Measurements from ENCODE around the gene CCDC60.

The CCDC60 gene, protein sequence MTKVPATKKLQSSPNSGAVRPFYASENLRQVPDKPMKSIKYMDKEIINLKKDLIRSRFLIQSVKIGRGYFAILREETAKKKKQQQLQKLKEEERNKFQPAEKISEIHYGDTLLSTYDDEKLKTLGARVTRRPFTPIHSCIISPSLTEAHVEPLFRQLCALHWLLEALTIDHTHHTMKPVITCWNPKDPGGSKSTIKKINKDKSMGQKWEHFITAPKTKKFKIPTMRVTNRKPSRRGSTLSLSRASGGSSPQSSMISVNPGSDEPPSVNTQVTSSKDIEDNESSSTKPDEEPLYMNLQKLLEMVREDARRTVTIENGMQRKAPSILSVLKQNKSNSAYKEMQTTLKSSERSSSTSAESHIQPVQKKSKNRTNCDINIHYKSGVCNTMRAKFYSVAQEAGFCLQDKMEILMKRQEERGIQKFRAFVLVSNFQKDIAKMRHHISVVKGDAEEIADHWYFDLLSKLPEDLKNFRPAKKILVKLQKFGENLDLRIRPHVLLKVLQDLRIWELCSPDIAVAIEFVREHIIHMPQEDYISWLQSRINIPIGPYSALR

DNA sequence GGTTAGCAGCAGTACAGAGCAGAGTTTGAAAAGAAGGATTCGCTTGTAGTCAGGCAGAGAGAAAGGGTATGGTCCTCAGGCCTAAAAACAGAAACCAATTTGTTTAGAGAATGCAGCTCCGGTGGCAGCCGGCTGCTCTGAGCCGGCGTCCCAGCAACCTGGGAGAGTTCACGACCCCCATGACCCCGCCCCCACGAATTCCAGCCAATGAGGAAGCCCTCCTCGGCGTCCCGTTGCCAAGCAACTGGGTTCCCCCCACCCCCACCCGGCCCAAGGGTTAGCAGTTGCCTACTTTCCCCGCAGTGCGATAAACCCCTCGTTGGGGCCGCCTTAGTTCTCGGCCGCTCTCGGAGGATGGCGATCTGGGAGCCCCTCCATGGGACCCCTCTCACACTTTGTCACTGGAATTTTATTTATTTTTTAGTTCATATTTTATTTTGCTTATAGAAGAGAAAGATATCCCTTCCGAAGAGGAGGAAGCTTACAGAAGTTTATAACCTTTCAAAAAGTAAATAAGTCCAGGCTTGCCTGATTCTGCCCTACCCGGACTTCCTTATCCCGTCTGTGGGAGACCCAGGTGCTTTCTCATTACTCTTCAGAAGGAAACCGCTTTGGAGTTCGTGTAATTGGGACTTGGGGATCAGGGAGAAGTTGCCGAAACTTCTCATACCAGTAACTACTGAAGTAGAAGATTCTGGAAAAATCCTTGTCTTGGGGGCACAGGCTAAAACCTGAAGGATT, at the start of gene CCDC60:
CCDC60 (plus strand) TSS at position 300 of the 741 bp plus-strand sequence. CDS start 448 bp downstream, outside the sequence.
- peak; percentile 21 for DNase-seq

DNA sequence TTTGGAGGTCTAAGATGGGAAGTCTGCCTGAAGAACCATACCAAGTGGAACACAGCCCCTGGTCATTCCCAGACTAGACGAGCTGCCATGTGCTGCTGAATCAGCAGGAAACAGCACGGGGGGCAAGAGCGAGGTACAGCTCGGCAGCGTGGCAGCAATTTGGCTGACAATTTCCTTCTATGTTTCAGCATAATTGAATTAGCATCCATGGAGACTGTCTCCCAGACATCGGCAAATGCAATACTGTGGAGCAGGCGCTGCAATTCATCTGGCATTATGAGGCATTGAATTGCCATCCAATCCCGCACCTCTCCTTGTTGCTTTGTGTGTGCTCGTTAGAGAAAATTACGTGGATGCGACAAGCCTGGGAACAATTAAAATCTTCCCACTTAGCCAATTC, 46.0 kb upstream of the CCDC60 start:
- no peak for DNase-seq

DNA sequence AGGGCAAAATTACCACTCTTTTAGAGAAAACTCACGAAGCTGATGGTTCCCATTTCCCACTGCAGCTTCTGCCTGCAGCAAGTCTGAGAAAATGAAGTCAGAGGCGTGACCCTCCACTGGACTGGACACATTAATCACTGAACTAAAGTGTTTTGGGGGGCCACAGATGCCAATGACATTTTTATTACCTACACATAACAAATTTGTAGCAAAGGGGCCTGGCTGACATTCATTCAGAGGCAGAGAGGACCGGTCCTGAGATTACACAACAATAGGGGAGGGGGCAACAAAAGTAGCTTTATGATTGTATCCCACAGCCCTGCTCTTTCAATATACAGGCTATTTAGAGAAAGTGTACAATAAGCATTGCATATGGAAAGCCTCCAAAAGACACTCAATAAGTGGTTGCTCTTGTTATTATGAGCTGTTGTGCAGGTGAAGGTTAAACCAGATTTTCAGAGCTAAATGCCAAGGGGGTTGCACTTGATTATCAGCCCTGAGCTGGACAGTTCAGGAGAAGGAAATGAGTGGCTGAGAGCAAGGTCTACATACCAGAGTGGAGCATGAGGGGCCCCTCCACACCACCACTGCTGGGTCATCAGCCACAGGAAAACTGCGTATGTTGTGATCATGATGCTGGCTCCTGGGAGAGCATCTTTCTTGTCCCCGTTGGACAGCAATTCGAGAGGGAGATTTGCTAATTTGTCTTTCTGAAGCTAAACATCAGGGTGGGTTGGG, 41.5 kb upstream of the CCDC60 start:
- DNase-seq: no peak

DNA sequence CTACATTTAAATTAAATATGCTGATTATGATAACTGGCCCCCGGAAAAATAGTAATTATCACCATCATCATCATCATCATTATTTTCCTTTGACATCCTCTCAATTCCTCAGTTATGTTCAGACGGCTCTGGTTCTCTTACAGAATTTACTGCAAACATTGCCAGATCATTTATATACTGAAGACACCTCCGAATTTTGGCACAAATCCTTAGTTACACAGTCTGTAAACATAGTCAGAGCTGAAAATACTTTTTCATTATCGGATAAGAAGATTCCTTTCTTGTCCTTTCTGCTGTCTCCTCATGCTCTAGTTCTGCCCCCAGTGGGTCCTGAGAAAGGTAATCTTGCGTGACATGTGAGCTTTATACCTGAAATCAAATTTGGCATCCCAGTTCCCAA, 40.3 kb upstream of the CCDC60 start:
- no peak for DNase-seq

DNA sequence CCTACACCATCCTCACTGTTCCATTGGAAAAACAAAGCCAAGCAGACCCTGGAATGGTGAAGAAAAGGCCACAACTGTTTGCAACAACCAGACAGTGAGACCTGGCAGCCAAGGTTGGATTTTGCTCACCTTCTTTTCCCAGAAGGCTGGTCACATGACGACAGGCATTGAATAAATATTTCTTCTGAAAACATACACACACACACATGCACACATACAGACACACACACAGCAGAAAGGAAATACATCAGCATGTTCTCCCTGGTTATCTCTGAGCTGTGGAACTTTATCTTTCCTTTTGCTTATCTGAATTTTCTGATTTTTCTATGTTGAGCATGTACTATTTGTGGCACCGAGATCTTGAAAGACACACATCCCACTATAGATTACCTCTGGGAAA, 38.0 kb upstream of the CCDC60 start:
- peak; percentile 40 for DNase-seq

DNA sequence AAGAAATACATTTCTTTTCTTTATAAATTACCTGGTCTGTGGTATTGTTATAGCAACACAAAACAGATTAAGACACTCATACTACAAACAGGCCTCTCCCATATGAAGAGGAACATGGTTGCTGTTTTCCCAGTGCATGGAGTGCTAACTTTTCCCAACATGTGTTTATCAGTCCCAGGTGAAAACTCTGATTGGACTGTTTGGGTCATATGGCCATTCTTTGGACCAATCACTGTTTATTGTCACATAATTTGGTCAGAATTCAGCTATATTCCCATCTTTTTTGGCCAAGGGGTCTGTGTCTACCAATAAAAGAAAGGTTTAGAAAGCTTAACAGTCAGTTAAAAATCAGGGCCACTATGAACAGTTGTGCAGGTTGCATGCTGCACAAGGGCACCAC, 35.4 kb upstream of the CCDC60 start:
- no peak for DNase-seq

DNA sequence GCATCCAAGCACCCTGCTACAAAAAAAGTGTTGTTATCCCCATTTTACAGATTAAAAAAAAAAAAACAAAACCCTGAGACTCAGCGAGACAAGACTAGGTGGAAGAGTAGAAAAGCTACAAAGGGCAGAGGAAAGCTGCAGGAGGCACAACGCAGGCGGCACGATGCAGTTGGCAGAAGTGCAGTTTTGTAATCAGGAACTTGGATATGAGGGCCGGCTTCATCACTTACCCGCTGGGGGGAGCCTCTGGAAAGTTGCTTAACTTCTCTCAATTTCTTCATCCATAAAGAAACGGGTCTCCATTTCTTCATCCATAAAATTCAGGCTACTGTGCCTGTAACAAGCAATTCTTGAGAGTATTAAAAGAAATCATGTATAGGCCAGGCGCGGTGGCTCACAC, 33.1 kb upstream of the CCDC60 start:
- no peak for DNase-seq

DNA sequence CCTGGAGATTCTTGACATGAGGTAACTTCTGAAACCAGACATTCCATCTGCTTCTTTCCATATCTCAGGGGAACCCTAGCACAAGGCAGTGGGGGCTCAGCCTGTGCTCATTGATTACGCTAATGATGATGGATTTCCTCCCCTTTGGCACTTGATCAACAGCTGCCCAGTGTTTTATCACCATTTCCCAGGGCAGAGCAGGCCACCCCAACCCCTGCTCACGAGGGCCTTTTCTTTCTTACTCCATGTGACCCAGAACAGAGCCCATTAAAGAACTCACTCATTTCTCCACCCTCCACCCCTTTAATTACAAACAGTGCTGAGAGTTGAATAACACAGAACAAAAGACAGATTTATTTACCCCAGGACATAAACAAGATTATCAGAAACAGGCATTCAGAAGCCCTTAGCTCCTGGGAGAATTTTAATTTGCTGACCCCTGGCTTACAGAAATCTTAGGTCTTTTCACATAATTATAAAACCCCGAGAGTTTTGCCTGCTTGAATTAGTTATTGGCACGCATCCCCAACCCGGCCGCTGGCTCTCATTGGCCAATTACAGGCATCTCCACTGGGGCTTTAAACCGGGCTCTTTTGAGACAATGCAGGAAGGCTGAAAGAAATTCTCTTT, 32.0 kb upstream of the CCDC60 start:
- DNase-seq: no peak

DNA sequence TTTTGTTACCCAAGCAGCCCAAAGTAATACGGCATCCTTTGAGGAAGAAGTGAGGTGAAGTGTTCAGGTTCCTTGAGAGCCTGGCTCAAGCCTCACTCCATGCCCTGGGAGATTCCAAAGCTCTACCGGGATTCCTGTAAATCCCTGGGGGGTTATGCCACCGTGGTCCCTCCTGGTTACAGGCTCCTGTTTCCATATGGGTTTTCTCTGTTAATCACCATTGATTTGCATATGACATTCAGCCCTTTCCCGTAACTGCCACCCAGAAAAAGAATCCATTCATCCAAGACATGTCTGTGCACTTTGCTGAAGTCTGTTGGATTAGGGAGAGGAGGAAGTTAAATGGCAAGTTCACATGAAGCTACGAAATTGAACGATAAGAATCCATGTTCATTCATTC, 27.9 kb upstream of the CCDC60 start:
- no peak for DNase-seq

DNA sequence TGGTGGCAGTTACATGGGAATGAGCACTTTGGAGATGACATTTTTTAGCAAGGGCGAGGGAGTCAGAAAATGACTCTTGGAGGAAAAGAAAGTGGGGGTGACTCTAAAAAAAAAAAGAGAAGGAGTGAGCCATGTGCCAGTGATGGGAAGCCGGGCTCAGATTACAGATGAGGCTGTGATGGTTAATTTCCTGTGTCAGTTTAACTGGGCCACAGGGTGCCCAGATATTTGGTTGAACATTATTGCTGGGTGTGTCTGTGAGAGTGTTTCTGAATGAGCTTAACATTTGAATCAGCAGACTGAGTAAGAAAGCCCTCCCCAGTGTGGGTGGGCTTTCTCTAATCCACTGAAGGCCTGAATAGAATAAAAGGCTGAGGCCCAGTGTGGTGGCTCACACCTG, 26.8 kb upstream of the CCDC60 start:
- DNase-seq: no peak

DNA sequence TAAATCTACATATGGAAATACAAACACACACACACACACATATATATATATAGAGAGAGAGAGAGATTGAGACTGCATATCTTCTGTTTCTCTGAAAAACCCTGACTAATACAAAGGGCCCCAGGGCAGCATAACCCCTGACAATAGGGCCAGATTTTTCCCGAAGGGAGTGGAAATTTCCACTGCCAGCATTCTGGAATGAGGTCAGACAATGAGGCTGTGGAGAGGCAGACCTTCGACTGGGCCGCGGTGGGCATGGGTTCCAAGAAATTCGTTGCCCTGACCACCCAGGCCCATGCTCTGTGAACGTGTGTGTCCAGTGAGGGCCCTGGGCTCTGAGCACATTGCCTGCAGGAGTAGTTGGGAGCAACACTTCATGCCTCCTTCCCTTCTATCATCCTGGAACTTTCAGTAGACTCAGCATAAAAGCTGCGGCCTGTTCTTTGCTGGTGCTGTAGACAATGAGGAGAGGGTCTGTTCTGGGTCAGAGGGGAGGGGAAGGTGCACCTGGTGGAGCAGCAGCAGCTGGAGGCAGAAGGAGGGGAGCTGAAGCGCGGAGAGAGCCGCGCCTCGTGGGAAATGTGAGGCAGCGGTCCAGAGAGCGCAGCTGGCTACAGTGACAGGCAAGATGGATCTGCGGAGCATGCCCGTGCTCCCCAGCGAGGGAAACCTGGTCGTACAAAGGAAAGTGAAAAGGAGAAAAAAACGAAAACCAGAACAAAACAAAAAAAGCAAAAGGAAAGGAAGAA, 25.6 kb upstream of the CCDC60 start:
- DNase-seq: no peak

DNA sequence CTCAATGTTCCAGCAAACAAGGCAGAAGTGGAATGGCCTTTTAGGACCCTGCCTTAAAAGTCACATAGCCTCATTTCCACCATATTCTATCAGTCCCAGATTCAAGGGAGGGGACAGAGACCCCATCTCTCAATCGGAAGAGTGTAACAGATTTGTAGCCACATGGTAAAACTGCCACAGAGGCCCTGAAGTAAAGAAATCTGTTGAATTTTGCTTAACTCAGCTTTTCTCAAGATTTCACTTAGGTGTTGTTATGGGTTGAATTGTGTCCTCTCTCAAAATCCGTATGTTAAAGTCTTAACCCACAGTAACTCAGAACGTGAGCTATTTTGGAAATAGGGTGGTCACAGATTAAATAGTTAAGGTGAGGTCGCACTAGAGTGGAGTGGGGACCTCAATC, 22.7 kb upstream of the CCDC60 start:
- no peak for DNase-seq

DNA sequence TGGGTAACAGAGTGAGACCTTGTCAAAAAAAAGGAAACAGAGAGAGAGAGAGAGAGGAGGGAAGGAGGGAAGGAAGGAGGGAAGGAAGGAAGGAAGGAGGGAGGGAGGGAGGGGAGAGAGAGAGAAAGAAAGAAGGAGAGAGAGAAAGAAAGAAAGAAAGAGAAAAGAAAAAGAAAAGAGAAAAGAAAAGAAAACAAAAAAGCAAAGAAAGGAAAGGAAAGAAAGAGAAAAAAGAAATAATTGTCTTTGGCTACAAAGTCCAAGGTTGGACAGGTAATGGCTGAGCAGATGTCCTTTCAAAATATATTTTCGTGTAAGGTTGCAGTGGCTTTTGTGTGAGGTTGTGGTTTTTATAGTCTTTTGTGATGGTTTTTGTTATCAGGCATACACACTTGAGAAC, 21.6 kb upstream of the CCDC60 start:
- DNase-seq: no peak

DNA sequence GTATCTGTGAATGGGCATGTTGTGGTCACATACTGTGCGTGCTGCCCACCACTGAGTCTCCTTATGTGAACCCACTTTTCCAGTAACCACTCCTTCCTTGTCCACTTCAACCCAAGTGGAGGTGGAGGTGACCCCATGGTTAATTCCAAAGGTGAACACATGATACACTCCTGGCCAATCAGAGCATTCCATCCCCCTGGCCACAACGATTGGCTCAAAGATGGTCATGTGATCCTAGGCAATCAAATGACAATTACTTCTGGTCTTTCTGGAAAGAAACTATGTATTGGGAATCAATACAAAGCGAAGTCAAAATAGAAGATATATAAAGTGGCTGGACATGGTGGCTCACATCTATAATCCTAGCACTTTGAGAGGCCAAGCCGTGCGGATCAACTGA, 20.2 kb upstream of the CCDC60 start:
- no peak for DNase-seq

DNA sequence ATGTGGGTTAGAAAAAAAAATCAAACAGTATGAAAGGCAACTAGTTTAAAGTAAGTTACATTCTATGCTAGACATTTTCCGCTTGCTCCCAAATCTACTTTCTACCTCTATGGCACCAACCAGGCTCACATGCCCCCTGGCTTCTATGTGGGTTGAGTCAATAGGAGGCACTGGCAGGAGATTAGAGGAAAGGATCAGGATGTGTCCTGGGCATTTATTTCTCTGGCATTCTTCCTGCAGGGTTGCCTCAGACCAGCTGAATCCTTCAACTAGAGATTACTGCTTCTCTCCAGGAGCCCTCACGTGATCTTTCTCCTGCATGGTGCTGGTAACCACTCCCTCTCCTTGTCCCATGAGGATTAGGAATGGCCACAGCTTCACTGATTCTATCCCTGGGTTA, 14.9 kb upstream of the CCDC60 start:
- DNase-seq: no peak

DNA sequence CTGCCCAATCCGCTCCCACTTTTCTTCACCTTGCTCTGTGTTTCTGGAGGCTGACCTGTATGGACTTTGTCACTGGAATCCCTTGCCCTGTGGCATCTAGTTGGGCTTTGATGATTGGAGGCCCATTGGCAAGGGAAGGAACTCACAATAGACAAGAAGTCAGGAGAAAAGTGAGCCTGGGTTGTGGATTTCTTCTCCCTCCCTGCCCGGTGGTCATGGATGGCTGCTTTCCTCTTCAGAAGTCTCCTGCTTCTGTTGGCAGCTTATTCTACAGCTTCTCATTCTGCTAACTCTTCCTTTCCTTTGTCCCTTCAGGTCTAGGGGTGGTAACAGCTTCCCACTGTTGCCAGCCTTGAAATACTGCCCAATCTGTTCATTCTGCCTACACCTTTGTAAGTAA, 13.9 kb upstream of the CCDC60 start:
- DNase-seq: no peak

DNA sequence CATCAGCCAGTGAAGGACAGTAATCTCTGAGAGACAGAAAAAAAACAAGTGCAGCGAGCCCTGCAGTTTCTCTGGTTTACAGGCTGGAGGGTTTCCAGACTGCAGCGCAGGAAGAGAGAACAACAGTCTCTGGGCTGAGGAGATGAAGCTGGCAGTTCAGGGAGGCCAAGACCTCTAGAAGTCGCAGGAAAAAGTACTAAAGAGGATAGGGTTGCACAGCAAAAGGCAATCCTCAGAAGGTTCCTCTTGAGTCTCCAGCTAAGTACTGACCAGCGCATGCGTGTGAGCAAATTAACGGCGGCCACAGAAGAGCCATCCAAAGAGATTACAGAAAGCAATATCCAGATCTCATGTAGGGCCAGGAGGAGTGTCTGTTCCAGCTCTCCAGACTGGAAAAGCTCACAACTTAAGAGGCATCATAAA, 12.2 kb upstream of the CCDC60 start:
- DNase-seq: no peak

DNA sequence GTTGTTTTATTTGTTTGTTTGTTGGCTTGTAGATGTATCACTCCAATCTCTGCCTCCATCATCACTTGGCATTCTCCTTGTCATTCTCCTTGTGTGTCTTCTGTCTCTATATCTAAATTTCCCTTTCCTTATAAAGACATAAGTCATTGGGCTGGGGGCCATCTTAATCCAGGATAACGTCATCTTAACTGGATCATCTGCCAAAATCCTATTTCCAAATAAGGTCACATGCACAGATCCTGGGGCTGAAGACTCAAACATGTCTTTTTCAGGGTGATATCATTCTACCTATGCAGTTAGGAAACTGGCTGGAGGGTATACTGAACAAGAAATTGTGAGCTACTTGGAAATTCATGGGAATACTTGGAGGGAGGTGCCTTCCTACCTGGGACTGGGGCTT, 8.7 kb upstream of the CCDC60 start:
- DNase-seq: no peak

DNA sequence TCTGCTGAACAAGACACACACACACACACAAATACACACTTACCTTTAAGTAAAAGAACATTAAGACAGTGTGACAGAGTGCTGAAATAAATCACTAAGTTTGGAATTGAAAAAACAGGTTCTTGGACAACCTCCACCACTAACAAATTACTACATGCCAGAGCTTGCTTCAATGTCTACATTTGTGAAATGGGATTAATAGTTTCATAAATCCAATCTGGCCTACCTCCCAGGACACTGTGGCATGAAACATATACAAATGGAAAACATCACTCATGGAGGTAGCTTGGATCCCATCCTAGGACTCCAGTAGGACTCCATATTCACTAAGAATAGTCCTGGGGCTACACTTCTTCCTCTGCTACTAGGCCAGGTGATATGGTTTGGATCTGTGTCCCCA, 8.2 kb upstream of the CCDC60 start:
- no peak for DNase-seq

DNA sequence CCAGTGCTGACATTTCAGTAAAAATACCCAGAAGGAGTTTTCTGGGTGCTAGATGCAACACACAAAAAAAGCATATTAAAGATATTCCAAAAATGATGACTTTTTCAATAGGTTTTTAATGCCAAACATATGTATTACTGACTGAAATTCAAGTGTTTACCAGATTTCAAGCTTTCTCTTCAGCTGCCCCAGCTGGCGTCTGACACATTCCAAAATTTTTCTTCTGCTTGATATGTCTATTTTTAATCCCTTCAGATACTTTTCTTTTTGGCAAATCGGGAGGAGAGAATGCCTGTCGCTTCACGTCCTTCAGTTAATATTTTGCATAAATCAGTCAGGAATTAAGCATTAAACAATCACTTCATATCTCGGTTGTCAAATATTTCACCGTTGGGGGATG, 7.1 kb upstream of the CCDC60 start:
- no peak for DNase-seq

DNA sequence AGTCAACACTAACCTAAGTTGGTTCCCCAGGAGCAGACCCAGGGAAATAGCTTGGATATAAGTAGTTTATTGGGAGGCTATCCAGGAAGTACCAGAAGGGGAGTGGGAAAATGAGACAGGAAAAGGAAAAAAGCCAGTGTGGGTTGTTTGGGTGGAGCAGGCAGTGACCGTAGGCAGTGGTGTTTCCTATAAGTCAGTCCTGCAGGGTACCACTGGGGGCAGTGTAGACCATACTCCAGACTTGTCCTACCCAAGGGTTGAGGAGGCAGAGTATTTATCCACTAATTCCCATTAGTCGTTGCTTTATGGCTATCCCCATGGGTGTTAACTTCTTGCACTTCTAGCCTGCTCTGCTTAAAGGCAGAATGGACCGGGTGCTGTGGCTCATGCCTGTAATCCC, 6.4 kb upstream of the CCDC60 start:
- peak; percentile 70 for DNase-seq

Data from DMS53 (cell line).